Measurements from ENCODE around the gene CLASP1.

GRCh38 chr2:121564905-121565304, 84.4 kb downstream of the CLASP1 start:
- TF ChIP-seq EZH2 (IDR thresholded peaks at IDR 0.05; ENCODE audit: borderline replicate concordance, low read depth, low read length, severe bottlenecking) (no peak), POLR2A (IDR thresholded peaks at IDR 0.05; ENCODE audit: low read depth, low read length) (no peak), CTCF (IDR thresholded peaks at IDR 0.05; ENCODE audit: extremely low read depth in 1 of 2, insufficient read depth in 1 of 2, low read depth in 1 of 2, low read length in 2 of 2) (no peak), POLR2AphosphoS5 (IDR thresholded peaks at IDR 0.05; ENCODE audit: insufficient read depth, low read depth, low read length) (no peak), GATA2 (IDR thresholded peaks at IDR 0.05; ENCODE audit: insufficient read depth, insufficient read length, low read depth, low read length) (no peak), JUN (IDR thresholded peaks at IDR 0.05; ENCODE audit: borderline replicate concordance, insufficient read depth, insufficient read length, low read depth) (no peak), FOS (IDR thresholded peaks at IDR 0.05; ENCODE audit: borderline replicate concordance, insufficient read depth, low read length) (no peak)

All from endothelial cell of umbilical vein (primary cell).